Ishikawa (cell line): ENCODE results near the gene CNNM2.

ENCODE experiments used
- CEBPB ChIP-seq: IDR thresholded peaks from 2 replicates; pipeline ENCODE4 v1.6.1; 2012
- CREB1 ChIP-seq: IDR thresholded peaks from 2 replicates; pipeline ENCODE4 v1.6.1; 2012; ENCODE audit warnings: low read depth
- EGR1 ChIP-seq: IDR thresholded peaks from 2 replicates; pipeline ENCODE4 v1.6.1; 2012
- EP300 ChIP-seq: IDR thresholded peaks from 2 replicates; pipeline ENCODE4 v1.6.1; 2012; ENCODE audit warnings: borderline replicate concordance
- NFIC ChIP-seq: IDR thresholded peaks from 2 replicates; pipeline ENCODE4 v1.6.1; 2012
- RAD21 ChIP-seq: IDR thresholded peaks from 2 replicates; pipeline ENCODE4 v1.6.1; 2012; ENCODE audit warnings: low read depth
- TAF1 ChIP-seq: IDR thresholded peaks from 2 replicates; pipeline ENCODE4 v1.6.1; 2012; ENCODE audit warnings: low read depth, mild to moderate bottlenecking
- TCF12 ChIP-seq: IDR thresholded peaks from 2 replicates; pipeline ENCODE4 v1.6.1; 2012; ENCODE audit warnings: low read depth
- TEAD4 ChIP-seq: IDR thresholded peaks from 2 replicates; pipeline ENCODE4 v1.6.1; 2012
- YY1 ChIP-seq: IDR thresholded peaks from 2 replicates; pipeline ENCODE4 v1.6.1; 2012; ENCODE audit warnings: low read depth
- ZBTB7A ChIP-seq: IDR thresholded peaks from 2 replicates; pipeline ENCODE4 v1.6.1; 2012; ENCODE audit warnings: low read depth
- TF ChIP-seq, protein P1 (sequence below): IDR thresholded peaks from 2 replicates; pipeline ENCODE4 v1.6.1; 2012
- TF ChIP-seq, protein P2 (sequence below): IDR thresholded peaks from 2 replicates; pipeline ENCODE4 v1.6.1; 2012; ENCODE audit warnings: low read depth, mild to moderate bottlenecking
- TF ChIP-seq, protein P3 (sequence below): IDR thresholded peaks from 2 replicates; pipeline ENCODE4 v1.6.1; 2012

The CNNM2 gene

GRCh38 chr10:103067956-103068355 lies 149.9 kb downstream of the CNNM2 start:
- TF ChIP-seq TCF12 (no peak), NFIC (no peak), CEBPB (no peak), EGR1 (no peak), ZBTB7A (no peak), TAF1 (no peak), CREB1 (no peak), TEAD4 (no peak), YY1 (no peak)
- TF ChIP-seq, protein P1, sequence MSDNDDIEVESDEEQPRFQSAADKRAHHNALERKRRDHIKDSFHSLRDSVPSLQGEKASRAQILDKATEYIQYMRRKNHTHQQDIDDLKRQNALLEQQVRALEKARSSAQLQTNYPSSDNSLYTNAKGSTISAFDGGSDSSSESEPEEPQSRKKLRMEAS, result no peak

- TF ChIP-seq RAD21 (peak; percentile 98), CREB1 (no peak)
Observed at GRCh38 chr10:103069453-103070331, 151.6 kb downstream of the CNNM2 start.

GRCh38 chr10:103072276-103072675 lies 154.2 kb downstream of the CNNM2 start:
- TF ChIP-seq EP300 (no peak), CEBPB (no peak), TAF1 (no peak), EGR1 (no peak), TEAD4 (no peak)
- TF ChIP-seq, protein P2, sequence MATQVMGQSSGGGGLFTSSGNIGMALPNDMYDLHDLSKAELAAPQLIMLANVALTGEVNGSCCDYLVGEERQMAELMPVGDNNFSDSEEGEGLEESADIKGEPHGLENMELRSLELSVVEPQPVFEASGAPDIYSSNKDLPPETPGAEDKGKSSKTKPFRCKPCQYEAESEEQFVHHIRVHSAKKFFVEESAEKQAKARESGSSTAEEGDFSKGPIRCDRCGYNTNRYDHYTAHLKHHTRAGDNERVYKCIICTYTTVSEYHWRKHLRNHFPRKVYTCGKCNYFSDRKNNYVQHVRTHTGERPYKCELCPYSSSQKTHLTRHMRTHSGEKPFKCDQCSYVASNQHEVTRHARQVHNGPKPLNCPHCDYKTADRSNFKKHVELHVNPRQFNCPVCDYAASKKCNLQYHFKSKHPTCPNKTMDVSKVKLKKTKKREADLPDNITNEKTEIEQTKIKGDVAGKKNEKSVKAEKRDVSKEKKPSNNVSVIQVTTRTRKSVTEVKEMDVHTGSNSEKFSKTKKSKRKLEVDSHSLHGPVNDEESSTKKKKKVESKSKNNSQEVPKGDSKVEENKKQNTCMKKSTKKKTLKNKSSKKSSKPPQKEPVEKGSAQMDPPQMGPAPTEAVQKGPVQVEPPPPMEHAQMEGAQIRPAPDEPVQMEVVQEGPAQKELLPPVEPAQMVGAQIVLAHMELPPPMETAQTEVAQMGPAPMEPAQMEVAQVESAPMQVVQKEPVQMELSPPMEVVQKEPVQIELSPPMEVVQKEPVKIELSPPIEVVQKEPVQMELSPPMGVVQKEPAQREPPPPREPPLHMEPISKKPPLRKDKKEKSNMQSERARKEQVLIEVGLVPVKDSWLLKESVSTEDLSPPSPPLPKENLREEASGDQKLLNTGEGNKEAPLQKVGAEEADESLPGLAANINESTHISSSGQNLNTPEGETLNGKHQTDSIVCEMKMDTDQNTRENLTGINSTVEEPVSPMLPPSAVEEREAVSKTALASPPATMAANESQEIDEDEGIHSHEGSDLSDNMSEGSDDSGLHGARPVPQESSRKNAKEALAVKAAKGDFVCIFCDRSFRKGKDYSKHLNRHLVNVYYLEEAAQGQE, result no peak
- TF ChIP-seq, protein P3, sequence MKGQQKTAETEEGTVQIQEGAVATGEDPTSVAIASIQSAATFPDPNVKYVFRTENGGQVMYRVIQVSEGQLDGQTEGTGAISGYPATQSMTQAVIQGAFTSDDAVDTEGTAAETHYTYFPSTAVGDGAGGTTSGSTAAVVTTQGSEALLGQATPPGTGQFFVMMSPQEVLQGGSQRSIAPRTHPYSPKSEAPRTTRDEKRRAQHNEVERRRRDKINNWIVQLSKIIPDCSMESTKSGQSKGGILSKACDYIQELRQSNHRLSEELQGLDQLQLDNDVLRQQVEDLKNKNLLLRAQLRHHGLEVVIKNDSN, result no peak

GRCh38 chr10:103072891-103073290 lies 154.8 kb downstream of the CNNM2 start:
- TF ChIP-seq CREB1 (no peak), TEAD4 (no peak), ZBTB7A (no peak), CEBPB (no peak)
- TF ChIP-seq, protein P2, result no peak
- TF ChIP-seq, protein P3, result no peak
- TF ChIP-seq, protein P1, result no peak

GRCh38 chr10:103077020-103077419 lies 158.9 kb downstream of the CNNM2 start:
- TF ChIP-seq, protein P2, result no peak
- TF ChIP-seq RAD21 (no peak), CEBPB (no peak)
